HL-60 (cell line): ENCODE results near the gene RAP1A.
A peak's percentile ranks its signal among the peaks of the same experiment; 100 is the strongest.

Experiments used
- DNase-seq, 2 experiments: peaks; one replicate each; pipeline ENCODE4 v3.0.0-alpha.2; 2010 to 2020; ENCODE audit warnings: low read depth in 1 of 2, low spot score in 1 of 2
- H3K27ac ChIP-seq: fragments of 250-450 bp; sonication (Bioruptor Pico); replicated peaks from 2 replicates; pipeline ENCODE4 v1.5.1; 2020; ENCODE audit warnings: mild to moderate bottlenecking, moderate library complexity
- H3K27me3 ChIP-seq: fragments of 250-450 bp; sonication (Bioruptor Pico); 2 replicates; pipeline ENCODE4 v1.5.1; 2021; ENCODE audit warnings: mild to moderate bottlenecking, moderate library complexity; ENCODE audit not compliant: insufficient read depth, poor library complexity, severe bottlenecking
- H3K4me3 ChIP-seq: replicated peaks from 2 replicates; pipeline ENCODE4 v1.5.1; 2011; ENCODE audit warnings: mild to moderate bottlenecking, control low read depth, low read length; ENCODE audit not compliant: insufficient read depth
- GABPA ChIP-seq: IDR thresholded peaks from 2 replicates; pipeline ENCODE4 v1.6.1; 2012; ENCODE audit warnings: low read depth
- POLR2AphosphoS5 ChIP-seq: IDR thresholded peaks from 2 replicates; pipeline ENCODE4 v1.6.1; 2012; ENCODE audit warnings: low read depth
- SPI1 ChIP-seq: IDR thresholded peaks from 2 replicates; pipeline ENCODE4 v1.6.1; 2012; ENCODE audit warnings: low read depth, mild to moderate bottlenecking, borderline replicate concordance
- TF ChIP-seq, protein P1 (sequence below): IDR thresholded peaks from one replicate; pipeline ENCODE4 v1.5.1; 2011; ENCODE audit warnings: low read length, control low read depth, inconsistent platforms; ENCODE audit not compliant: insufficient read depth
- TF ChIP-seq, protein P2 (sequence below): IDR thresholded peaks from 2 replicates; pipeline ENCODE4 v1.6.1; 2012; ENCODE audit warnings: low read depth; ENCODE audit not compliant: insufficient replicate concordance

The RAP1A gene

DNA sequence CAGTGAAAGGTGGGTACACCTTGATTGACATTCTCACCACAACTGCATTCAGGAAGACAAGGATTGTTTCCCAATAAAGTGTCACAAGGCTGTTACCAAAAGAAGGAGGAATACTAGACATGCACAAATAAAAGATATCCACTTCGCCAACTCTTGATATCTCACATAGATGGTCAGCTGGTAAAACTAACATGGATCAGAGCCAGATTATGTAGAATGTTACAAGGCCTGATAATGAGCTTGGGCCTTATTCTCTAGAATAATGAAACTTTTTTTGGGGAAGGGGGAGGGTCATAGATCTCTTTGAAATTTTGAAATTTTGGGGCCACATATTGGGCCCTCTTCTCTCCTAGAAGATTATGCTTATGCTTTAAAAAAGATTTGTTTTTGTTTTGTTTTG lies 24.9 kb downstream of the RAP1A start:
- DNase-seq: no peak
- no peak overlapping the region for H3K4me3 ChIP-seq
- H3K27me3 ChIP-seq: no peaks in the 10 kb centered on the region
- H3K27ac ChIP-seq: no peak overlapping the region
- TF ChIP-seq SPI1: no peak
- TF ChIP-seq, protein P1, sequence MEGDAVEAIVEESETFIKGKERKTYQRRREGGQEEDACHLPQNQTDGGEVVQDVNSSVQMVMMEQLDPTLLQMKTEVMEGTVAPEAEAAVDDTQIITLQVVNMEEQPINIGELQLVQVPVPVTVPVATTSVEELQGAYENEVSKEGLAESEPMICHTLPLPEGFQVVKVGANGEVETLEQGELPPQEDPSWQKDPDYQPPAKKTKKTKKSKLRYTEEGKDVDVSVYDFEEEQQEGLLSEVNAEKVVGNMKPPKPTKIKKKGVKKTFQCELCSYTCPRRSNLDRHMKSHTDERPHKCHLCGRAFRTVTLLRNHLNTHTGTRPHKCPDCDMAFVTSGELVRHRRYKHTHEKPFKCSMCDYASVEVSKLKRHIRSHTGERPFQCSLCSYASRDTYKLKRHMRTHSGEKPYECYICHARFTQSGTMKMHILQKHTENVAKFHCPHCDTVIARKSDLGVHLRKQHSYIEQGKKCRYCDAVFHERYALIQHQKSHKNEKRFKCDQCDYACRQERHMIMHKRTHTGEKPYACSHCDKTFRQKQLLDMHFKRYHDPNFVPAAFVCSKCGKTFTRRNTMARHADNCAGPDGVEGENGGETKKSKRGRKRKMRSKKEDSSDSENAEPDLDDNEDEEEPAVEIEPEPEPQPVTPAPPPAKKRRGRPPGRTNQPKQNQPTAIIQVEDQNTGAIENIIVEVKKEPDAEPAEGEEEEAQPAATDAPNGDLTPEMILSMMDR: no peak
- TF ChIP-seq GABPA: no peak
- TF ChIP-seq, protein P2, sequence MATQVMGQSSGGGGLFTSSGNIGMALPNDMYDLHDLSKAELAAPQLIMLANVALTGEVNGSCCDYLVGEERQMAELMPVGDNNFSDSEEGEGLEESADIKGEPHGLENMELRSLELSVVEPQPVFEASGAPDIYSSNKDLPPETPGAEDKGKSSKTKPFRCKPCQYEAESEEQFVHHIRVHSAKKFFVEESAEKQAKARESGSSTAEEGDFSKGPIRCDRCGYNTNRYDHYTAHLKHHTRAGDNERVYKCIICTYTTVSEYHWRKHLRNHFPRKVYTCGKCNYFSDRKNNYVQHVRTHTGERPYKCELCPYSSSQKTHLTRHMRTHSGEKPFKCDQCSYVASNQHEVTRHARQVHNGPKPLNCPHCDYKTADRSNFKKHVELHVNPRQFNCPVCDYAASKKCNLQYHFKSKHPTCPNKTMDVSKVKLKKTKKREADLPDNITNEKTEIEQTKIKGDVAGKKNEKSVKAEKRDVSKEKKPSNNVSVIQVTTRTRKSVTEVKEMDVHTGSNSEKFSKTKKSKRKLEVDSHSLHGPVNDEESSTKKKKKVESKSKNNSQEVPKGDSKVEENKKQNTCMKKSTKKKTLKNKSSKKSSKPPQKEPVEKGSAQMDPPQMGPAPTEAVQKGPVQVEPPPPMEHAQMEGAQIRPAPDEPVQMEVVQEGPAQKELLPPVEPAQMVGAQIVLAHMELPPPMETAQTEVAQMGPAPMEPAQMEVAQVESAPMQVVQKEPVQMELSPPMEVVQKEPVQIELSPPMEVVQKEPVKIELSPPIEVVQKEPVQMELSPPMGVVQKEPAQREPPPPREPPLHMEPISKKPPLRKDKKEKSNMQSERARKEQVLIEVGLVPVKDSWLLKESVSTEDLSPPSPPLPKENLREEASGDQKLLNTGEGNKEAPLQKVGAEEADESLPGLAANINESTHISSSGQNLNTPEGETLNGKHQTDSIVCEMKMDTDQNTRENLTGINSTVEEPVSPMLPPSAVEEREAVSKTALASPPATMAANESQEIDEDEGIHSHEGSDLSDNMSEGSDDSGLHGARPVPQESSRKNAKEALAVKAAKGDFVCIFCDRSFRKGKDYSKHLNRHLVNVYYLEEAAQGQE: no peak
- TF ChIP-seq POLR2AphosphoS5: no peak

DNA sequence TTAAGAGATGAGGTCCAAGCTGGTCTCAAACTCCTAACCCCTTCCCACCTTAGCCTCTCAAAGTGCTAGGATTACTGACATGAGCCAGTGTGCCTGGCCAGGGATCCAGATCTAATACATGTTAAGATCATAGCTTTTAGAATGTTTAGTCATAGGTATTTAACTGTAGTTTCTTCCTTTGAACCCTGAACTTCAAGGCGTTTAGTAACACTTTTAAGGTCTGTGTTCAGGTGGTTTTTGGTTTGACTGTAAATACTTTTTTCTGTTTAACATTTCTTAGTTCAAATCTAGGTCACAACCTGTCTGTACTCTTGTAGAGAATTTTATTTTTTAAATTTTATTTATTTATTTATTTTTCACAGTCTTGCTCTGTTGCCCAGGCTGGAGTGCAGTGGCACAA lies 28.1 kb downstream of the RAP1A start:
- TF ChIP-seq, protein P1: no peak
- TF ChIP-seq SPI1: no peak
- TF ChIP-seq, protein P2: no peak
- TF ChIP-seq POLR2AphosphoS5: no peak
- TF ChIP-seq GABPA: no peak
- DNase-seq: no peak
- Histone ChIP-seq H3K27ac (no peak overlapping the region), H3K4me3 (no peak overlapping the region), H3K27me3 (no peaks in the 10 kb centered on the region)

DNA sequence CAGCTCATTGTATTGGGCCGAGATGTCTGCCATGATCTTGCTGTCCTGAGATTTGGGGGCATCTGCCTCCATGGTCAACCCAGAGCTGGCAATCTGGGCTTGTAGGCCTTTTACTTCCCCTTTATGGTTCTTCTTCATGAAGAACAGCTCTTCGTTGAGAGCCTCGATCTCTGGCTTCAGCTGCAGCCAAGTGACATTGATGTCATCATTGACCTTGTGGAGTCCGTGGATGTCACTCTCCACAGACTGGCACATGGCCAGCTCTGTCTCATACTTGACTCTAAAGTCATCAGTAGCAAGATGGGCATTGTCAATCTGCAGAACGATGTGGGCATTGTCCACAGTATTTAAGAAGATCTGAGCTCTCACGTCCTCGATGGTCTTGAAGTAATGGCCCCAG lies 29.2 kb downstream of the RAP1A start:
- no peak overlapping the region for H3K27ac ChIP-seq
- no peaks in the 10 kb centered on the region for H3K27me3 ChIP-seq
- H3K4me3 ChIP-seq: no peak overlapping the region
- DNase-seq: peak in 1 of 2 experiments; percentile 21
- TF ChIP-seq GABPA (no peak), SPI1 (no peak), POLR2AphosphoS5 (no peak)
- TF ChIP-seq, protein P2: no peak
- TF ChIP-seq, protein P1: no peak
